GM19099 (cell line): ENCODE results near the gene KRTAP5-6.

Experiments
- POLR2A ChIP-seq: IDR thresholded peaks from 3 replicates; pipeline ENCODE4 v1.6.1; 2011; ENCODE audit warnings: low read depth; ENCODE audit not compliant: insufficient read length; ENCODE audit errors: extremely low read depth

The KRTAP5-6 gene

GRCh38 chr11:1673446-1674172, 23.4 kb upstream of the KRTAP5-6 start:
- no peak for TF ChIP-seq POLR2A

GRCh38 chr11:1674173-1675131, 22.5 kb upstream of the KRTAP5-6 start:
- no peak for TF ChIP-seq POLR2A

DNA sequence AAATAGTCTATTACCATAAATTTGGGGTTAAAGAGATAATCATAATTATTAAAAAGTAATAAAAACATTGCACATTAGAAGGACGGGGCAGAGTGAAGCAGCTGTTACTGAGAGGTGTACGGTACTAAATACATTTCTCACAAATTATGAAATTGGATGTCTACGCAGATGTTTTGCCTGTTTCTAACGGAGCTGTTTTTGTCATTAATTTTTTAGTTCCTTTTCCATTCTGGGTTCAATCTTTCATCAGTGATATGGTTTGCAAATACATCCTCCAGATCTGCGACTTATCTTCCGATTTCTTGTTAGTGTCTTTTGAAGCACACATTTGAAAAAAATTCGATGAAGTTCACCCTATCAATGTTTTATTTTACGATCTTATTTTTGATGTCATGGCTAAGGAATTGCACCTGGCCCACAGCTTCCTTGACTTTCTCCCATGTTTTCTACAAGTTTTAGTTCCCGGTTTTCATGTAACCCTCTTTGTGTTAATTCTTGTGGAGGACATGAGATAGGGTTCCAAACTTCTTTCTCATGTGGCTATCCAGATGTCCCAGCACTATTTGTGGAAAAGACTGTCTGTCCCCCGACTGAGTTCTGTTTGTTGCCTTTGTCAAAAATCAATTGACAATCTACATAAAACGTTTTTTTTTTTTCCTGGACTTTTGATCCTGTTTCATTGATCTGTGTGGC, 21.3 kb upstream of the KRTAP5-6 start:
- TF ChIP-seq POLR2A, result no peak

- TF ChIP-seq POLR2A, result no peak
Observed at GRCh38 chr11:1676229-1676740, 20.7 kb upstream of the KRTAP5-6 start.

GRCh38 chr11:1679881-1680280, 17.1 kb upstream of the KRTAP5-6 start:
- no peak for TF ChIP-seq POLR2A

DNA sequence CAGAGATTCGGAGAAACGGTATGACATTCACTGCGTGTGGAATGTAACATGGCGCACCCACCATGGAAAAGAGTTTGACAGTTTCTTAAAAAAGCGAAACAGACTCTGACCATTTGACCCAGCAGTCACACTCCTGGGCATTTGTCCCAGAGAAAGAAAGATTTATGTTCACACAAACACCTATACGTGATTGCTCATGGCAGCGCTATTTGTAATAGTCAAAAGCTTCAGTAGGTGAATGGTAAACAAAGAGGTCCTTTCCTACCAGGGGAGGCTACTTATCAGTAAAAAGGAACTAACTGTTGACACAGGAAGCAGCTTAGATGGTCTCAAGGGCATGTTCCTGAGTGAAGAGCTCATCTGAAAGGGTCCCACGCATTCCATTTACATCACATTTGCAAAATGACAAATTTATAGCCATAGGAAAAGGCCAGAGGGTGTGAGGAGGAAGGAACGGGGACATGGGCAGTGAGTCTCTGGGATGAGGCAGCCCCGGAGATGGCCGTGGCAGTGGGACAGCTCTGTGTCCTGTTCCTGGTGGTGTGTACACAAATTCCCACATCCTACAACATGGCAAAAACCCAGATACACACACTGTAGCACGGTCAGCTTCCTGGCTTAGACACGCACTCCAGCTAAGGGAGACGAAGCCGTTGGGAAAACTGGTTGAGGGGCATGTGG, 14.6 kb upstream of the KRTAP5-6 start:
- TF ChIP-seq POLR2A, result no peak

GRCh38 chr11:1690167-1691025, 6.6 kb upstream of the KRTAP5-6 start:
- no peak for TF ChIP-seq POLR2A

GRCh38 chr11:1691026-1691877, 5.7 kb upstream of the KRTAP5-6 start:
- no peak for TF ChIP-seq POLR2A

DNA sequence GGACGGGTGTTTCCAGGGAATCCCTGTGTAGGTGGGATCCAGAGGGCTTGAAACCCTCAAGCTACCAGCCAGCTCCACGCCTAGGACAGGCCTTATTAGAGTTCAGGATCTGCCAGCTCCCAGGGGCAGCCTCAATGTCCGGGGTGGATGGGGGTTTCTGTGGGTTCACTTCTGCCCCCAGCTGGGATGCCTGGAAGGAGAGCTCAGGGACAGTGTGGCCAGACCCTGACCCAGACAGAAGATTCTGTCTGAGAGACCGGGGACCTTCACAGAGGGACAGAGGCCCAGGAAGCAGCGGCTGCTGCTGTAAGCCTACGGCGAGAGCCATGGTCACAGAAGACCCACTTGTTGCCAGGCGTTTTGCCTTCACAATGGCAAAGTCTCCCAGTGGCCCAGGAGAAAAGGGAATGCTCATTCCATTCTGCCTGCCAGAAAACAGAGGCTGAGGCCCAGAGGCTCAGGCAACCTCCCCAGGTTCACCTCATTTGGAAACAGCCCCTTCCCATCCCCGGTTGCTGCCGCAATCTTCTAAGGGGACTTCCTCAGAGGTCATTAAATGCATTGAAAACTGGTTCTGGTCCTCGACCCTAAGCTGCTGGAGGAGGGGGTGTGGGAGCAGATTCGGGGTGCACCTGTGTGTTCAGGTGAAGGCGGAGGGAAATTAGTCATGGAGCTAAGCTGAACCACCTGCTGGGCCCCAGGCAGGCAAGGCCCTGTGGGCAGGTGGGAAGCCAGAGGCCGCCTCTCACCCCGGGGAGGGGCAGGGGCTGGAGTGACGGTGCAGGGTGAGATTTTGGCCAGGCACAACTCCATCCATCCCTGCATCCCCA, 4.9 kb upstream of the KRTAP5-6 start:
- no peak for TF ChIP-seq POLR2A

DNA sequence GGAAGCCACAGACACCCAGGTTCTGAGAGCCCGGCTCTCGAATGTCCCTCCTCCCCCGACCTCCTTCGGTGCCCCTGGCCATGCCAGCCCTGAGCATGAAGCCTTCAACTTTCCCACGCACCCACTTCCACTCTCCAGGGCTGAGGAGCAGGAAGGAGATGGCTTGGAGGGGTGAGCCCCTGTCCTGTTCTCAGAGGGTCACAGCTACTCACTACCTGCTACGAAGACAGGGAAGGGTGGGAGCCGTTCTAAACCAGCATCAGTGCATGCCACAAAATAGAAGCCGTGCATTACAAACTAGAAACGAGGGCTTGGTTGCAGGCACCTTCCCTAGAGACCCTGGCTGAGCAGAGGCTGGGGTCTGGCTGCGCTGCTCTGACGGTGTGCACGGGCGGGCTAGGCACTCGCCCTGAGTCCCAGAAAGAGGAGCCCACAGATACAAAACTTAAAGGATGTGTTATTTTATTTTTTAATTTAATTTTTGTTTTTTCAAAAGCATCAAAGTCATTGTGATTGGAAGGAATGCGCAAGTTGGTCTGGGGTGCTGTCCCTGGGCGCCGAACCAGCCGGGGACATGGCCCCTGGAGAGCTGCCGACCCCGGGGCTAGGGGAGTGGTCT, 4.2 kb upstream of the KRTAP5-6 start:
- no peak for TF ChIP-seq POLR2A

DNA sequence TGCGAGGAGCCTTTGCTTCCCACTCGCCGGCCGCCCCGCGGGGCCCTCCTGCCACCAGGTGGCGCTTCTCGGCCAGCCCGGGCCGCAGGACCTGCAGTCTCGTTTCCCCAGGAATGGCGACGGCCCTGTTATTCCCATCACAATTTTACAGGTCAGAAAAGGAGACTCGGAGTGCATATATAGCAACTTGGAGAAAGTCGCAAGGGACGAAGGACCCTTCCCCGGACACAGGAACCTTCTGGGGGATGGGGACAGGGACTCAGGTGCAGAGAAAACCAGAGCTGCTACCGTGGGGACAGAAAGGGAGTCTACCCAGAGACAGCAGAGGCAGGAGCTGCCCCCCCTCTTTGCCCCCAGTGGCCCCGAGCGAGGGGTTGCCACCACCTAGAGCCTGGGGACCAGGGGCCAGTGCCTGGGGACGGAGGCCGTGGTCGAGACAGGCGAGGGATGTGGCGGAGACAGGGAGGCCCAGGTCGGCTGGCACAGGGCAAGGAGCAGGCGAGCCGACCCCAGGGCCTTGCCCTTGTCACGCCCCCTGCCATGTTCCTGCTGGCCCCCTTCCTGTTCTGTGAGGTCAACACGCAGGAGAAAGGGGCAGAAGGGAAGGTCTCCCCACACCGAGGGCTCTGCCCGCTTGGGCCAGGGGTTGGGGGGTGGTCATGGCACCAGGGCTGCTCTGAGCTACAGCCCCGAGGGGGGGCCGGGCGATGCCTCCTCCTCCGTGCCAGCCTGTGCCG, 3.5 kb upstream of the KRTAP5-6 start:
- TF ChIP-seq POLR2A, result no peak
